ENCODE data around the gene DNAJC6.

DNAJC6 gene

DNA sequence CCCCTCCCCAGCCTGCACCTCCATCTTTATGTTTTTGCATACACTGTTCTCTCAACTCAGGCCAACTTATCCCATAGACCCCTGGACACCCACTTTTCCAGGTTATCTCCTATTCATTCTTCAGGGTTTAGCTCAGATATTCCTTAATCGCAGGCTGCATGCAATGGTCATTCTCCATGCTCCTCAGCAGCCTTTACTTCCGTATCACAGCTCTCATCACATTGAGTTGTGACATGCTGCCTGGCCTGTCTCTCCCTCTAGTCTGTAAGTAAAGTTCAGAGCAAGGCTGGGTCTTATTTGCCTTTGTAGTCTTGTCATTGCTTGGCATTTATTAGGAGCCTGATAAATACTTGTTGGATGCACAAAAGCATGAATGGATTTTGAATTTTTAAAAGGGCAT is 6.9 kb downstream of the DNAJC6 start:
- DNase-seq (ENCODE audit: low spot score) = no peak
- in situ Hi-C loops (cut with MboI; ENCODE audit: low sequenced_read_pairs, unreplicated experiment) = no loop called here
- TF ChIP-seq, protein P1, sequence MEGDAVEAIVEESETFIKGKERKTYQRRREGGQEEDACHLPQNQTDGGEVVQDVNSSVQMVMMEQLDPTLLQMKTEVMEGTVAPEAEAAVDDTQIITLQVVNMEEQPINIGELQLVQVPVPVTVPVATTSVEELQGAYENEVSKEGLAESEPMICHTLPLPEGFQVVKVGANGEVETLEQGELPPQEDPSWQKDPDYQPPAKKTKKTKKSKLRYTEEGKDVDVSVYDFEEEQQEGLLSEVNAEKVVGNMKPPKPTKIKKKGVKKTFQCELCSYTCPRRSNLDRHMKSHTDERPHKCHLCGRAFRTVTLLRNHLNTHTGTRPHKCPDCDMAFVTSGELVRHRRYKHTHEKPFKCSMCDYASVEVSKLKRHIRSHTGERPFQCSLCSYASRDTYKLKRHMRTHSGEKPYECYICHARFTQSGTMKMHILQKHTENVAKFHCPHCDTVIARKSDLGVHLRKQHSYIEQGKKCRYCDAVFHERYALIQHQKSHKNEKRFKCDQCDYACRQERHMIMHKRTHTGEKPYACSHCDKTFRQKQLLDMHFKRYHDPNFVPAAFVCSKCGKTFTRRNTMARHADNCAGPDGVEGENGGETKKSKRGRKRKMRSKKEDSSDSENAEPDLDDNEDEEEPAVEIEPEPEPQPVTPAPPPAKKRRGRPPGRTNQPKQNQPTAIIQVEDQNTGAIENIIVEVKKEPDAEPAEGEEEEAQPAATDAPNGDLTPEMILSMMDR (IDR thresholded peaks at IDR 0.05; ENCODE audit: borderline replicate concordance, control extremely low read depth, extremely low read depth, insufficient read depth, missing control alignments) = no peak

DNA sequence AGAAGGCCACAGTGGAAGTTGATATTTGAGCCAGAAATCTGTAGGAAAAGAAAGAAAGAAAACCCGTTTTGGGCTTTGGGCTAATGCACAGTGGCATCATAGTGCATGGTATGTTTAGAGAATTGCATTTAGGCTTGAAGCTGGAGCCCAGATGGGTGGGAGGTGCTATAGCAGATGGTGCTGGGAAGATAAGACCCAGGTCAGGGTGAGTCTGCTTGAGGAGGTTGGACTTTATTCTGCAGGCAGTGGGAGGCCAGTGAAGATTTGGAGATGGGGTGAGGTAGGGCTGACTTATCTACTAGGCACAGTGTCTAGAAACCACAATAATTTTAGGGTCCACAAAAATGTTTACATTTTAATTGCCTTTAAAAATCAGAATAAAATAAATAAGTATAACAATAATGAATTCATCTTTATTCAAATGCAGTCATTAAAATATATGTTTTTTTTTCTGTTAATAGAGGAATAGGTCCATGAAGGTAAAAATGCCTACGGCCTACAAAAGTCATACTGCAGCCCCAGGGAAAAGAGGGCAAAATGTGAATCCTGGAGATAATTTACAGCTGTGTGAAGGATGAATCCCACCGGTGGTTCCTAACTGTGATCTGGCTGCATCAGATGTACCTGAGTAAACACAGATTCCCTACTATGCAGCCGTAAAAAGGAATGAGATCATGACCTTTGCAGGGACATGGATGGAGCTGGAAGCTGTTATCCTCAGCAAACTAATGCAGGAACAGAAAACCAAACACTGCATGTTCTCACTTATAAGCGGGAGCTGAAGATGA is 8.7 kb downstream of the DNAJC6 start:
- TF ChIP-seq, protein P1 (IDR thresholded peaks at IDR 0.05; ENCODE audit: borderline replicate concordance, control extremely low read depth, extremely low read depth, insufficient read depth, missing control alignments) = no peak
- in situ Hi-C loops (cut with MboI; ENCODE audit: low sequenced_read_pairs, unreplicated experiment) = no loop called here
- no peak for DNase-seq (ENCODE audit: low spot score)

DNA sequence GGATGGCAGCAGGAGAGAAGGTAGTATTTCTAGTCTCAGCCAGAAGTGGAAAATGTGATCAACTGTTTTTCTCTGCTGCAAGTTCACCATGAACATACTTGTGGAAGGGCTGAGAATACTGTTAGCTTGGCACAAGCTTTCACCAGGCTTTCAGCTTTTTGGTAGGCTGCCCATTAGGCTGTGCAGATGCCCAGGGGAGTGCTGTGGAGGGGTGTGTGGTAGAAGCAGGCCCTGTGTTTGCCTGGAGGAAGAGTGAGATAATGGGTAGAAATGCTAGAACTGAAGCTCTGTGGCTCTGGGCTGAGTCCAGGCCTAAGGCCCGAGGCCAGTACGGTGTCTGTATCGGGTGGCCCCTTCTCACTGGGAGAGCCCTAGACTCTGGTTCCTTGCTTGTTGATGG is 9.8 kb downstream of the DNAJC6 start:
- DNase-seq (ENCODE audit: low spot score) = no peak
- TF ChIP-seq, protein P1 (IDR thresholded peaks at IDR 0.05; ENCODE audit: borderline replicate concordance, control extremely low read depth, extremely low read depth, insufficient read depth, missing control alignments) = no peak
- in situ Hi-C loops (cut with MboI; ENCODE audit: low sequenced_read_pairs, unreplicated experiment) = no loop called here

DNA sequence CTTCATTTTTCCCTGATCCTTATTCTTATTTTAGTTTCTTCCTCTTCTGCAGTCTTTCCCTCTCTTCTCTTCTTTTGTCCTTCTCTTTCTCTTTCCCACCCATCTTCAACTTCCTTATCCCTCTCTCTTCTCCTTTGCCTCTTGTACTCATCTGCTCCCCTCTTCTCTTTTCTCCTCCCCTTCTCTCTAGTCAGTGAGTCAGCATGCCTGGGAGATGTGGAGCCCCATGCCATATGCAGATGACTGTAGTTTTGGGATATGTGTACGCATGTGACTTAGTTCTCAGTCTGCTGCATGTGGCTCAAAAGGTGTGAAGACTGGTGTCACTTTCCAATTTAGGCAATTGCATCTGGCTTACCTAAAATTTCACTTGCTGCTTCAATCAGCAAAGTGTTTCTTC is 10.4 kb downstream of the DNAJC6 start:
- DNase-seq (ENCODE audit: low spot score) = no peak
- TF ChIP-seq, protein P1 (IDR thresholded peaks at IDR 0.05; ENCODE audit: borderline replicate concordance, control extremely low read depth, extremely low read depth, insufficient read depth, missing control alignments) = no peak
- in situ Hi-C loops (cut with MboI; ENCODE audit: low sequenced_read_pairs, unreplicated experiment) = no loop called here

DNA sequence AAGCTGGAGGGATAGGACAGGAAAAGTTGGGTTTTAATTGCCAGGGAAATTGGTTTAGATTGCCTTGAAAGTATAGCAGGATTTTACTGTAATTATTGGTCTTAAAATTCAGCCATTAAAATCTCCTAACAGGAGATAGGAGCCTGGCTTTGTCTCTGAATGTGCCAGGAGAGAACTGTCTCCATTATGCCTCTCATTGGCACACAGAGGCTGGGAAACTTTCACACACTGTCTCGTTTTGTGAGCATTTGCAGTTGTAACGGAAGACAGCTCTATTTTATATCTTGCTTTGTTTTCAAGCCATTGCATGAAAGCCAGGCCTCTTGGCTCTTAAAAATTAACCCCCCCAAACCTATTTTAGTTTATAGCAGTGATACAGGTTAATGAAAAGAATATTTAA is 12.5 kb downstream of the DNAJC6 start:
- in situ Hi-C loops (cut with MboI; ENCODE audit: low sequenced_read_pairs, unreplicated experiment) = no loop called here
- TF ChIP-seq, protein P1 (IDR thresholded peaks at IDR 0.05; ENCODE audit: borderline replicate concordance, control extremely low read depth, extremely low read depth, insufficient read depth, missing control alignments) = no peak
- no peak for DNase-seq (ENCODE audit: low spot score)

DNA sequence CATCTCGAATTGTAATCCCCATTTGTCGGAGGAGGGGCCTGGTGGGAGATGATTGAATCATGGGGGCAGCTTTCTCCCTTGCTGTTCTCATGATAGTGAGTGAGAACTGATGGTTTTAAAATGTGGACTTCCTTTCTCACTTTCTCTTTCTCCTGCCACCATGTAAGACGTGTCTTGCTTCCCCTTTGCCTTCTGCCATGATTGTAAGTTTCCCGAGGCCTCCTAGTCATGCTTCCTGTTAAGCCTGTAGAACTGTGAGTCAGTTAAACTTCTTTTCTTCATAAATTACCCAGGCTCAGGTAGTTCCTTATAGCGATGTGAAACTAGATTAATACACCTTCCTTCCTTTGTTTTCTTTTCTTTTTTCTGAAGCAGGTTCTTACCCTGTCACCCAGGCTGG is 13.9 kb downstream of the DNAJC6 start:
- TF ChIP-seq, protein P1 (IDR thresholded peaks at IDR 0.05; ENCODE audit: borderline replicate concordance, control extremely low read depth, extremely low read depth, insufficient read depth, missing control alignments) = no peak
- DNase-seq (ENCODE audit: low spot score) = no peak
- in situ Hi-C loops (cut with MboI; ENCODE audit: low sequenced_read_pairs, unreplicated experiment) = no loop called here
